ENCODE results near the gene KCNN1.

GRCh38 chr19:17985037-17985818 is 18.3 kb downstream of the KCNN1 start:
- TF ChIP-seq, protein P1, sequence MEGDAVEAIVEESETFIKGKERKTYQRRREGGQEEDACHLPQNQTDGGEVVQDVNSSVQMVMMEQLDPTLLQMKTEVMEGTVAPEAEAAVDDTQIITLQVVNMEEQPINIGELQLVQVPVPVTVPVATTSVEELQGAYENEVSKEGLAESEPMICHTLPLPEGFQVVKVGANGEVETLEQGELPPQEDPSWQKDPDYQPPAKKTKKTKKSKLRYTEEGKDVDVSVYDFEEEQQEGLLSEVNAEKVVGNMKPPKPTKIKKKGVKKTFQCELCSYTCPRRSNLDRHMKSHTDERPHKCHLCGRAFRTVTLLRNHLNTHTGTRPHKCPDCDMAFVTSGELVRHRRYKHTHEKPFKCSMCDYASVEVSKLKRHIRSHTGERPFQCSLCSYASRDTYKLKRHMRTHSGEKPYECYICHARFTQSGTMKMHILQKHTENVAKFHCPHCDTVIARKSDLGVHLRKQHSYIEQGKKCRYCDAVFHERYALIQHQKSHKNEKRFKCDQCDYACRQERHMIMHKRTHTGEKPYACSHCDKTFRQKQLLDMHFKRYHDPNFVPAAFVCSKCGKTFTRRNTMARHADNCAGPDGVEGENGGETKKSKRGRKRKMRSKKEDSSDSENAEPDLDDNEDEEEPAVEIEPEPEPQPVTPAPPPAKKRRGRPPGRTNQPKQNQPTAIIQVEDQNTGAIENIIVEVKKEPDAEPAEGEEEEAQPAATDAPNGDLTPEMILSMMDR (IDR thresholded peaks at IDR 0.05; ENCODE audit: insufficient read depth, low read depth, low read length): no peak
- no peak for TF ChIP-seq EZH2 (IDR thresholded peaks at IDR 0.05; ENCODE audit: insufficient read depth, low read length)
